ENCODE results near the gene CGREF1. TPM values are rescaled to one million over a fixed set of nuclear protein-coding genes. Genes with fewer than 3 reads are reported as not detected.

Gene CGREF1
- total RNA-seq, 1 experiment from 2014 or later: 18.7 TPM

DNA sequence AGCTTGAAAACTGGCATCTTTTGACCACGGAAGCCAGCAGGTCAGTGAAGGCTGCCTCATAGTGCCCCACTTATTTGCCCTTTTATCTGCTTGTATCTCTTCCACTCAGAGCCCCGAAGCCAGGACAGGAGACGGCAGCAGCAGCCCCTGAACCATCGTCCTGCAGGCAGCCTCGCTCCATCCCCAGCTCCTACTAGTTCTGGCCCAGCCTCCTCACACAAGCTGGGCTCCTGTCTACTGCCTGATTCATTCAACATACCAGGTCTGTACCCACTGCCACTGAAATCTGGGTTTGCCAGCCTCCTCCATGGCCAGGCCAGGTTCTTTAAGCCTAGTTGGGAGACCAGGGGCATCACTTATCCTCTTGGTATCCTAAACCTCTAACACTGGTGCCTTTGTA, 51.5 kb downstream of the CGREF1 start:
- ATAC-seq: no peak
- no TSS peak for BruUV-seq (replicated peaks)
- no peaks in the 10 kb centered on the region for H3F3A ChIP-seq (ENCODE audit: low read length, unreplicated experiment)
- no peak overlapping the region for H3K27ac ChIP-seq (ENCODE audit: low read length)
- H2AFZ ChIP-seq (ENCODE audit: low read length): no peak overlapping the region
- H3K79me2 ChIP-seq (ENCODE audit: low read length): peaks cover 38% of the 10 kb centered on the region
- intact Hi-C loops (cut with micrococcal nuclease): no loop called here
- H3K4me3 ChIP-seq (ENCODE audit: low read length): no peak overlapping the region
- peaks cover 17% of the 10 kb centered on the region for H3K36me3 ChIP-seq (ENCODE audit: low read depth, low read length)
- TF ChIP-seq EZH2phosphoT487 (IDR thresholded peaks at IDR 0.05; ENCODE audit: borderline replicate concordance, low read length) (no peak), EZH2 (IDR thresholded peaks at IDR 0.05; ENCODE audit: low read length, unreplicated experiment) (no peak), CTCF (conservative IDR thresholded peaks at IDR 0.05; ENCODE audit: low read depth, low read length) (no peak)
- H3K9ac ChIP-seq (ENCODE audit: low read length): no peak overlapping the region
- no peak overlapping the region for H3K4me2 ChIP-seq (ENCODE audit: low read length)
- H3K9me2 ChIP-seq (replicated peaks; ENCODE audit: low read length): no peaks in the 10 kb centered on the region
- no peak for DNase-seq
- no peaks in the 10 kb centered on the region for H3K9me3 ChIP-seq (ENCODE audit: low read length)
- ChIA-PET CTCF (no interaction called here), POLR2A (ENCODE audit: unreplicated experiment) (no interaction called here)
- H3K4me1 ChIP-seq (ENCODE audit: insufficient read depth, low read length): peaks cover 12% of the 10 kb centered on the region
- H4K20me1 ChIP-seq (ENCODE audit: low read length): no peaks in the 10 kb centered on the region
- no peaks in the 10 kb centered on the region for H3K27me3 ChIP-seq (ENCODE audit: low read length)

DNA sequence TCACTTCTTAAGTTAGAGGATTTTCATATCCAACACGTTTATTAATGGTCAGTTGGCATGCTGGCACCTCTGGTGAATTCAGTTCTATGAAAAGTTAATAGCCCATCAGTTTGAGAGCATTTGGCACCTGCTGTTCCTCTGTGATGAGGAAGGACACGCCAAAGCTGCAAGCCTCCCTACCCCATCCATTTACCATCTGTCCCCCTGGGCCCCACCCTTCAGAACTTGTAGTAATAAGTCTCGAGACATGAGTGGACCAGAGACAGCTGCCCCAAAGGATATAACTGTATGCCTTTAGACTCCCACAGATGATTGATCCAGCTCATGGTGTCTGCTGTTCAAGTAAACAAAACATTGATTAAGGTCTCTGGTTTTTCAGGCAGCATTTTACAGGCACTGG, 53.8 kb downstream of the CGREF1 start:
- ChIA-PET CTCF (interaction anchor here (0.7 kb wide), 1 partner anchor 318 kb away, joined by 3 read pairs; no protein-coding TSS in a partner anchor), POLR2A (ENCODE audit: unreplicated experiment) (no interaction called here)
- intact Hi-C loops (cut with micrococcal nuclease): no loop called here
- Histone ChIP-seq H3K27me3 (ENCODE audit: low read length) (no peaks in the 10 kb centered on the region), H3K27ac (ENCODE audit: low read length) (no peak overlapping the region), H2AFZ (ENCODE audit: low read length) (no peak overlapping the region), H3K4me2 (ENCODE audit: low read length) (no peak overlapping the region), H4K20me1 (ENCODE audit: low read length) (no peaks in the 10 kb centered on the region), H3K4me3 (ENCODE audit: low read length) (no peak overlapping the region), H3K9ac (ENCODE audit: low read length) (no peak overlapping the region), H3K36me3 (ENCODE audit: low read depth, low read length) (peaks cover 17% of the 10 kb centered on the region), H3F3A (ENCODE audit: low read length, unreplicated experiment) (no peaks in the 10 kb centered on the region), H3K79me2 (ENCODE audit: low read length) (peaks cover 25% of the 10 kb centered on the region), H3K9me2 (replicated peaks; ENCODE audit: low read length) (no peaks in the 10 kb centered on the region), H3K9me3 (ENCODE audit: low read length) (no peaks in the 10 kb centered on the region), H3K4me1 (ENCODE audit: insufficient read depth, low read length) (0 out of 2 replicates have a peak, but pooled peaks cover under 1% of the 10 kb centered on the region)
- ATAC-seq: no peak
- TF ChIP-seq EZH2phosphoT487 (IDR thresholded peaks at IDR 0.05; ENCODE audit: borderline replicate concordance, low read length) (no peak), CTCF (conservative IDR thresholded peaks at IDR 0.05; ENCODE audit: low read depth, low read length) (no peak), EZH2 (IDR thresholded peaks at IDR 0.05; ENCODE audit: low read length, unreplicated experiment) (no peak)
- BruUV-seq (replicated peaks): no TSS peak
- no peak for DNase-seq

GRCh38 chr2:27060323-27060722, 58.6 kb downstream of the CGREF1 start:
- TF ChIP-seq EZH2 (IDR thresholded peaks at IDR 0.05; ENCODE audit: low read length, unreplicated experiment) (no peak), CTCF (conservative IDR thresholded peaks at IDR 0.05; ENCODE audit: low read depth, low read length) (no peak), EZH2phosphoT487 (IDR thresholded peaks at IDR 0.05; ENCODE audit: borderline replicate concordance, low read length) (no peak)

More at GRCh38 chr2:27060323-27060722, 58.6 kb downstream of the CGREF1 start:
- BruUV-seq (replicated peaks): no TSS peak
- POLR2A ChIA-PET (ENCODE audit: unreplicated experiment): interaction anchor here (0.8 kb wide), 1 partner anchor 244 kb away, joined by 4 read pairs; no protein-coding TSS in a partner anchor
- Histone ChIP-seq H3K9me3 (ENCODE audit: low read length) (no peaks in the 10 kb centered on the region), H3K27me3 (ENCODE audit: low read length) (no peaks in the 10 kb centered on the region), H3K9me2 (replicated peaks; ENCODE audit: low read length) (no peaks in the 10 kb centered on the region), H3K9ac (ENCODE audit: low read length) (no peak overlapping the region), H2AFZ (ENCODE audit: low read length) (no peak overlapping the region), H3K4me3 (ENCODE audit: low read length) (no peak overlapping the region), H3K4me2 (ENCODE audit: low read length) (no peak overlapping the region), H4K20me1 (ENCODE audit: low read length) (no peaks in the 10 kb centered on the region), H3K36me3 (ENCODE audit: low read depth, low read length) (peaks cover 4% of the 10 kb centered on the region; the same call in 1 of the 2 replicates), H3K27ac (ENCODE audit: low read length) (no peak overlapping the region), H3K79me2 (ENCODE audit: low read length) (no peaks in the 10 kb centered on the region), H3K4me1 (ENCODE audit: insufficient read depth, low read length) (no peaks in the 10 kb centered on the region), H3F3A (ENCODE audit: low read length, unreplicated experiment) (no peaks in the 10 kb centered on the region)
- no peak for DNase-seq
- ATAC-seq: peak; percentile 27; the same call in 1 of the 2 replicates
- intact Hi-C loops (cut with micrococcal nuclease): no loop called here
- CTCF ChIA-PET: no interaction called here

All from PC-3 (cell line).